ENCODE measurements around the gene GMDS.

Gene GMDS

DNA sequence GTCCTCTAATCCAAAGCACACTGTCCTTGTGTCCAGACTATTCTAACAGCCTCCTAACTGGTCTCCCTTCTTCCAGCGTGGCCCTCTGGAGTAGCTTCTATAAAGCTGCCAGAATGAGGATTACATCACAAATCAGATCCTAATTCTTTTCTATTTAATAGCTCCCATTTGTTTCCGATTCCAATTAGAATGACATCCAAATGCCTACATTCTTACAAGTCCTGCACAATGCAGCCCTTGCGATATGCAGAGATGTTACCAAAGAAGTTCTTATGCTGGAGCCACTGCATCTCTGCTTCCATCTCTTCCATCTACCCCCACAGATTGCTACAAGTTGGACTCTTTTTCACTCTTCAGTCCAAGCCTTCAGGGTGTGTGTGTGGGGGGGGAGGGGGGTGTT, 40.0 kb downstream of the GMDS start:
- DNase-seq (ENCODE audit: low read depth), result no peak

DNA sequence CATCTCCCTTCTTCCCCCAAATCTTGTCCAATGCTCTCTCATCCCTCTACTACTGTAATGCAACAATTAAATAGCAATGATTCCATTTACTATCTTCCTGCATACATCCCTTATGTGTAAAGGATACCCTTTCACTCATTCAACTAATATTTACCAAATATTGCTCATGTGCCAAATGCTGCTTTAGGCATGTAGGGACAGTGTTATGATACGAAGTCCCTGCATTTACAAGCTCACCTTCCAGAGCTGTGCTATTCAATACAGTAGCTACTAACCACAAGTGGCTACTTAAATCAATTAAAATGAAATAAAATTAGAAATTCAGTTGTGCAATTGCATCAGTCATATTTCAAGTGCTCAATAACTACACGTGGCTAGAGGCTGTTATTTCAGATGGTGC, 41.1 kb downstream of the GMDS start:
- DNase-seq (ENCODE audit: low read depth), result no peak

- no peak for DNase-seq (ENCODE audit: low read depth)
Observed at GRCh38 chr6:2203264-2203663, 42.1 kb downstream of the GMDS start.

- no peak for DNase-seq (ENCODE audit: low read depth)
Observed at GRCh38 chr6:2197984-2198383, 47.4 kb downstream of the GMDS start.

GRCh38 chr6:2197177-2197671, 48.2 kb downstream of the GMDS start:
- DNase-seq (ENCODE audit: low read depth), result no peak

DNA sequence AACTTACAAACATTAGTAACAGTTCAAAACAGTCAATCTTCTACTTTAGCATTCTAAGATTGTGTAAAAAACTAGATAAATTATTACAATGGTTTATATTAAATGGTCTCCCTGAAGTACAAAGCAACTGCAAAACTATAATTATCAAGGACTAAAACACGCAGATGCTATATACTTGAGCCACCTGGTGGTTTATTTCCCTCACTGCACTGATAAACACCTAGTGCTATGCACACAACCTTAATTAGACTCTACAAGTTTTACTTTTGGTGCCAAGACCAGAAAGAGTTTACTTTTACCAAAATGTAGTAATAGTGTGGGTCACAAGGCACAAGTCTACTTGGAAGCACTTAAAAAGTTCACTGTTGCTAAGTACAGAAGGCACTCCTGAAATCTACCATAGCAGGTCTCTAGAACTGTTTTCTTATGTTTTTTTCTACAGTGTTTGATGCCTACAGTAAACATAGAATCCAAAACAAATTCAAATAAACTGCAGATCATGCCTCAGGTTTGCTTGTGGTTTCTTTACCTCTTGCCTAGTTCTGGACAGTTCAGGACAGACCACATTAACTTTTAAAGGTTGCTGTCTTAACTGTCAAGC, 49.2 kb downstream of the GMDS start:
- DNase-seq (ENCODE audit: low read depth), result peak; percentile 32

- no peak for DNase-seq (ENCODE audit: low read depth)
Observed at GRCh38 chr6:2194643-2195042, 50.8 kb downstream of the GMDS start.

DNA sequence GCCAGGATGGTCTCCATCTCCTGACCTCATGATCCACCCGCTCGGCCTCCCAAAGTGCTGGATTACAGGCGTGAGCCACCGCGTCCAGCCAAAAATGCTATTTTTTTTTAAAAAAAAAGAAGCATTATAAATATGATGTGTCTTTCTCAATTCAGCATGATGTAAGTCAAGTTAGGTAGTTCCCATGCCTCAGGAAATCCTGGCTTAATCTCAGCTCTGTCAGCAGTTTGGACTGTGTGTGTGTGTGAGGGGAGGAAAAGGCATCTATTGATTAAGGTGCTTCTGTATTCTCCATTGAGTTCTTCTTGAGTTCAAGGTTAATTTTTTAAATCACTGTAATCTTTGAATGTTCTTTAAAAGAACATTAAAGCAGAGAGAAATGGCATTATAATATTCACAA, 51.5 kb downstream of the GMDS start:
- no peak for DNase-seq (ENCODE audit: low read depth)

- no peak for DNase-seq (ENCODE audit: low read depth)
Observed at GRCh38 chr6:2192976-2193375, 52.4 kb downstream of the GMDS start.

GRCh38 chr6:2191390-2191740, 54.0 kb downstream of the GMDS start:
- no peak for DNase-seq (ENCODE audit: low read depth)

DNA sequence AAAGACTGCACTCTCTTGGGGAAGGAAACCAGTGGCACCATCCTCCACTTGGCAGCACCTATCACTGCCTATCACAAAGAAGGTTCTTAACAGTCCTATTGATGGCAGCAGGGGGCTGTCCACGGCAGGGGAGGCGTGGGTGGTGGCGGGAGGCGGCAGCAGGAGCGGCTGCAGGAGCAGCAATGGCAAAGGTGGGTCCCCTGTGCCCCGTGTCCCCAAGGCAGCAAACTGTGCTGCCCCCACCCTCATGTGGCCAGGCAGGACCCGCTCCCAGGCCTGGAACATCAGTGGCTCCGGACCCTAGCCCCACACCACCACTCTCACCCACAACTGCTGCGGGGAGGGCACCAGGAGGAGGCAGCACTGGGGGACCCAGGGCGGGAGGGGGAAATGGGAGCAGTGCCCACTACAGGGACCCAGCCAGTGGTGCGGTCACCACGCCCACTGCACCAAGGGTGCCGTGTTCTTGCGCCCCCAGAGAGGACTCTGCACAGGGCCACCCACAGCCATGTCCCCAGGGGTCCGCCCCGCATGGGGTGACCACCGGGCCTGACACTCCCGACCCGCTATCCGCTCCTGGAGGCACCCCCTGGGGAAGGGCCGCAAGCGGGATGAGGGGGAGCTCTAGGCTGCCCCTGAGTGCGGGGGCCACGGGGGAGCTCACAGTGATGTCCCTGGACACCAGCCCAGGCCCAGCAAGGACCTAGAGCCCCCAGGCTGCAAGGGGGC, 54.6 kb downstream of the GMDS start:
- no peak for DNase-seq (ENCODE audit: low read depth)

DNA sequence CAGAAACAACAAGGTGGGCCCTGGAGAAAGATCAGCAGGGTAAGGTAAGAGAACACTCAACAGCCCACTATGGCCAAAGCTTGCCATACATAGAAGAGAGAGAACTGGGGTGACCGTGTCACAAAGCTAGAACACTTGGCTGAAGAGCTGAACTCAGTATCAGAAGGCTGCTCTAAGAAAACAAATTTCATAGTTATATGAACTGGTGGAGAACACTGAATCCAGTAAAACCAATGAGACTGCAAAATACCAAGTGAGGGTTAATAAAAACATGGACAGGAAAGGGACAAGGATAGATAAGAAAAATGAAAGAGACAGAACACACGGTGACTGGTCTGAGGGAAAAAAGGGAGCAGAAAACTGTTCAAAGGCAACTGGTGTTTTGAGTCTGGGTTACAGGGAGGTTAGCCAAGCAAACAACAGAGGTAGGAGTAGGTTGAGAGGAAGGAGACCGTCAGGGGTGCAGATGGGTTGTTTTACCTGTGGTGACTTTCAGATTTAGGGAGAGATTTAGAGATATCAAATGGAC, 56.5 kb downstream of the GMDS start:
- no peak for DNase-seq (ENCODE audit: low read depth)

DNA sequence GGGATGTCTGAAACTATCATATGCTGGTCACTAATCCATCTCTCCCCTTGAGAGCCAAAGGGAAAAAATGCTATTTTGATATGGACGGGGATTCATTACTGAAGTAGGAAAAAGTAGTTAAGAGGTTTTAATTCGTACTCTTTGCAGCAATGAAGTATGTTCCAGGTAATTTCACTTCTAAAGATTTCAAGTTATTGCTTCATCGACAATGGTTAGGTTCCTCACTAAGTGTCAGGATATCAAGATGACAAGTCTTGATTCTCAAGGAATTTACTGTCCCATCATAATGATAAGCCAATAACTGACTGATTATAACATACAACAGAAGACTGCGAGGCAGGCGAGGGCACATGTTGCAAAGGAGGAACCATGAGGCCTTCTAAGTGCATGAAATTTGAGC, 57.0 kb downstream of the GMDS start:
- no peak for DNase-seq (ENCODE audit: low read depth)

DNA sequence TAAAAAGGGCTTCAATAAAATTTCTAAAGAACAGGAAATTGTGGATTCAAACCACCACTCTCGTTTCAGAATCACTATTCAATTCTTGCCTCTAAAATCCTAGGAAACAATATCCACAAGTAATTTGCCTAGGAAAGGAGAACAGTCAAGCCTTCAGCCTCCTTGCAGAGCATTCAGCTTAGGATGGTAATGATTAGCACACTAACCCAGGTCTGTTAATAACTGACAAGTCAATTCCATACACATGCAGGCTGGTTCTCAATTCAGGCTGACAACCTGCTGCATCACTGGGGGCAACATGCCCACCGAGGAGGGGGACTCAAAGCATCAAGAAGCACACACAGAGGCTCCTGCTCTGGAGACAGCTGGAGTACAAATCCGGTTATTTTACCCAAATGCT, 57.6 kb downstream of the GMDS start:
- DNase-seq (ENCODE audit: low read depth), result no peak

GRCh38 chr6:2186516-2186915, 58.9 kb downstream of the GMDS start:
- DNase-seq (ENCODE audit: low read depth), result peak; percentile 25

GRCh38 chr6:2185466-2185865, 59.9 kb downstream of the GMDS start:
- DNase-seq (ENCODE audit: low read depth), result no peak

DNA sequence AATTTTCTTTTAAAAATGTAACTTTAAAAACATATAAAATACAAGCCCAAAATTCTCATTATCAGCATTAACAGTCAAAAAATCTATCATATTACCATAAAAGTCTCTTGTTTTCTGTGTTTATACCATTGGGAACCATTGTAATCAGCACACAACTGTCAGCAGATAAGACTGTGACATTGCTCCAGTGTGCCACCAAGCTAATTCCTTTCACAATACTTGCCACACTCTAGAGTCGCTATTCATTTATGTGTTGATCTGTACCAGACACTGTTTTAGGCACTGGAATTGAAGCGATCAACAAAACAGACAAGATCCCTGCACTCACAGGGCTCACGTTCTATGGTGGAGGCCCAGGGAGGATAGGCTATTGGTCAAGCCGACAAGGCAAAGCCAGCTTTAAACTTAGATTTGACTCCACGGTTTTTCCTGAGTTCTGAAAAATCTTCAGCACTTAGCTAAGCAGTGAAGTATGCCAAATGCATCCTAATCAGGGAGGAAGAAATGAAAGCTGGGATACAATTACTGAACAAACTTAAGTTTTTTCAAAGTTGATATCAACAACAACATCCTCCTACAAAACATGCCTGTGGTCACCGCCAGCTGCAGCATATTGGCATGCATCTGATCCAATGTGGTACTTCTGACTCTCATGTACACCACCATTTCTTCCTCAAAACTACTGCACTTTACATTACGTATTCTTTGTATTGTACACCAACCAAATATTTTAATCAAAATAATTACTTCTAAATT, 60.5 kb downstream of the GMDS start:
- no peak for DNase-seq (ENCODE audit: low read depth)

GRCh38 chr6:2183752-2184151, 61.7 kb downstream of the GMDS start:
- no peak for DNase-seq (ENCODE audit: low read depth)

- no peak for DNase-seq (ENCODE audit: low read depth)
Observed at GRCh38 chr6:2183246-2183645, 62.2 kb downstream of the GMDS start.

DNA sequence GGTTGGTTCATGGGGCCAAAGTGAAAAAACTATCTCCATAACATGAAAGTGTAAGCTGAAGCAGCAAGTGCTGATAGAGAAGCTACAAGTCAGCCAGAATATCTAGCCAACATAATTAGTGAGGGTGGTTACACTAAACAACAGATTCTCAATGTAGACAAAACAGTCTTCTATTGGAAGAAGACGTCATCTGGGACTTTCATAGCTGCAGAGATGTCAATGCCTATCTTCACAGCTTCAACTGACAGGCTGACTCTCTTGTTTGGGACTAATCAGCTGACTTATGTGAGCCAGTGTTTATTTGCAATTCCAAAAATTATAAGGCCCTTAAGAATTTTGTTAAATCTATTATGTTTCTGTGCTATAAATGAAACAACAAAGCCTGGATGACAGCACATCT, 63.2 kb downstream of the GMDS start:
- DNase-seq (ENCODE audit: low read depth), result no peak

DNA sequence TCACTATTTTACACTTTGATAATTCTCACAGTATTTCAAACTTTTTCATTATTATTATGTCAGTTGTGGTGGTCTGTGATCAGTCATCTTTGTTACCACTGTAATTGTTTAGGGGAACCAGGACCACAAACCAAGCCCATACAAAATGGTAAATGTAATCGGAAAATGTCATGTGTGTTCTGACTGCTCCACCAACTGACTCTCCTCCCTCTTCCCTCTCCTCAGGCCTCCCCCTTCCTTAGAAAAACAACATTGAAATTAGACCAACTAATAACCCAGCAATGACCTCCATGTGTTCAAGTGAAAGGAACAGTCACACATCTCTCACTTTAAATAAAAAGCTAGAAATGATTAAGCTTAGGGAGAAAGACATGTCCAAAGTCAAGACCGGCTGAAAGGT, 63.8 kb downstream of the GMDS start:
- no peak for DNase-seq (ENCODE audit: low read depth)

DNA sequence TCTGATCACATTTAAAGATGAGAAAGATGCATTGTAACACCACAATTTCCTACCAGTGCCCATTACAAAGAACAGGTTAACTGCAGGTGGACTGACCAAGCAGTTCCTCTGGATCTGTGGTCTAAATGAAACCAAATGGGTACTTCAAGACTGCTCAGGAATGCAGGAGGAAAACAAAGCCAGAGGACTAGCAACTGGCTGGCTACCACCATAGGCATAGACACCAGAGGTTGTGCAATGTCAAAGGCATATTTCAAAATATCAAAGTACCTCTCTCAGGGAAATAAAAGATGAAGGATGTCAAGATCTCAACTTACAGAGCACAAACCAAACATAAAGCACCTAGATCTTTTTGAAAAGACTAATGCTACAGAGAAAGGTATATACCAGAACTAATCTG, 65.5 kb downstream of the GMDS start:
- no peak for DNase-seq (ENCODE audit: low read depth)

- DNase-seq (ENCODE audit: low read depth), result no peak
Observed at GRCh38 chr6:2179241-2179640, 66.2 kb downstream of the GMDS start.

Measured in activated T-cell treated with anti-CD3 and anti-CD28 coated beads for 24 hours (primary cell).